H9 (cell line): ENCODE results near the gene PCDHAC2. TPM values are rescaled to one million over a fixed set of nuclear protein-coding genes. Genes with fewer than 3 reads are reported as not detected.

Experiments used
- DNase-seq: peaks from one replicate; pipeline ENCODE4 v3.0.0-alpha.2; 2017
- H2AFZ ChIP-seq: one replicate; pipeline ENCODE4 v1.6.1; 2013; ENCODE audit warnings: mild to moderate bottlenecking, low read length, control low read depth, moderate library complexity
- H2AK5ac ChIP-seq: 2 replicates; pipeline ENCODE4 v1.6.1; 2013; ENCODE audit warnings: low read length, control low read depth, mixed read lengths; ENCODE audit not compliant: insufficient read length
- H2BK120ac ChIP-seq: one replicate; pipeline ENCODE4 v1.6.1; 2013; ENCODE audit warnings: low read depth, mild to moderate bottlenecking, low read length, control low read depth, inconsistent platforms; ENCODE audit not compliant: poor library complexity, severe bottlenecking
- H2BK12ac ChIP-seq: 2 replicates; pipeline ENCODE4 v1.6.1; 2013; ENCODE audit warnings: low read length, control low read depth, mixed read lengths, low read depth; ENCODE audit not compliant: insufficient read length
- H2BK15ac ChIP-seq: 2 replicates; pipeline ENCODE4 v1.6.1; 2013; ENCODE audit warnings: low read depth, low read length, control low read depth
- H2BK20ac ChIP-seq: one replicate; pipeline ENCODE4 v1.6.1; 2013; ENCODE audit warnings: low read depth, mild to moderate bottlenecking, low read length, control low read depth, inconsistent platforms; ENCODE audit not compliant: poor library complexity, severe bottlenecking
- H2BK5ac ChIP-seq: 2 replicates; pipeline ENCODE4 v1.6.1; 2013; ENCODE audit warnings: low read length, control low read depth, mixed read lengths; ENCODE audit not compliant: insufficient read length
- H3K14ac ChIP-seq: 2 replicates; pipeline ENCODE4 v1.6.1; 2013; ENCODE audit warnings: low read length, control low read depth; ENCODE audit not compliant: insufficient read depth
- H3K18ac ChIP-seq: 2 replicates; pipeline ENCODE4 v1.6.1; 2013; ENCODE audit warnings: low read depth, mild to moderate bottlenecking, mixed read lengths, low read length, control low read depth; ENCODE audit not compliant: insufficient read length
- H3K23ac ChIP-seq: 2 replicates; pipeline ENCODE4 v1.6.1; 2013; ENCODE audit warnings: low read length, control low read depth, mixed read lengths, low read depth; ENCODE audit not compliant: insufficient read length
- H3K23me2 ChIP-seq: 2 replicates; pipeline ENCODE4 v1.6.1; 2013; ENCODE audit warnings: low read depth, mild to moderate bottlenecking, mixed read lengths, low read length, control low read depth; ENCODE audit not compliant: insufficient read length, poor library complexity, severe bottlenecking
- H3K27ac ChIP-seq: 2 replicates; pipeline ENCODE4 v1.5.1; 2013; ENCODE audit warnings: low read length, control low read depth, mixed read lengths, low read depth; ENCODE audit not compliant: insufficient read length
- H3K27me3 ChIP-seq: 2 replicates; pipeline ENCODE4 v1.6.1; 2013; ENCODE audit warnings: low read length, control low read depth, inconsistent platforms; ENCODE audit not compliant: insufficient read depth
- H3K4ac ChIP-seq: 2 replicates; pipeline ENCODE4 v1.6.1; 2013; ENCODE audit warnings: low read depth, mild to moderate bottlenecking, control low read depth, inconsistent platforms, low read length, moderate library complexity
- H3K4me1 ChIP-seq: 2 replicates; pipeline ENCODE4 v1.6.1; 2013; ENCODE audit warnings: low read length, control low read depth, inconsistent platforms; ENCODE audit not compliant: insufficient read depth
- H3K4me2 ChIP-seq: 2 replicates; pipeline ENCODE4 v1.6.1; 2013; ENCODE audit warnings: low read length, control low read depth, mixed read lengths; ENCODE audit not compliant: insufficient read length, insufficient read depth
- H3K56ac ChIP-seq: 2 replicates; pipeline ENCODE4 v1.6.1; 2013; ENCODE audit warnings: low read depth, mild to moderate bottlenecking, mixed read lengths, low read length, control low read depth; ENCODE audit not compliant: insufficient read length
- H3K79me1 ChIP-seq: 2 replicates; pipeline ENCODE4 v1.6.1; 2013; ENCODE audit warnings: low read depth, mild to moderate bottlenecking, moderate library complexity, low read length, control low read depth, inconsistent platforms; ENCODE audit not compliant: insufficient read depth, poor library complexity, severe bottlenecking
- H3K79me2 ChIP-seq: 2 replicates; pipeline ENCODE4 v1.6.1; 2013; ENCODE audit warnings: low read length, control low read depth, inconsistent platforms; ENCODE audit not compliant: insufficient read depth
- H3K9ac ChIP-seq: 2 replicates; pipeline ENCODE4 v1.6.1; 2013; ENCODE audit warnings: low read length, control low read depth, mixed read lengths; ENCODE audit not compliant: insufficient read length; ENCODE audit errors: extremely low read depth
- H3K9me3 ChIP-seq: one replicate; pipeline ENCODE4 v1.6.1; 2013; ENCODE audit warnings: low read depth, low read length, inconsistent platforms; ENCODE audit not compliant: control insufficient read depth
- H3T11ph ChIP-seq: one replicate; pipeline ENCODE4 v1.6.1; 2013; ENCODE audit warnings: mild to moderate bottlenecking, low read length, control low read depth, inconsistent platforms
- H4K20me1 ChIP-seq: one replicate; pipeline ENCODE4 v1.6.1; 2013; ENCODE audit not compliant: control insufficient read depth, insufficient read length, insufficient read depth
- H4K5ac ChIP-seq: 2 replicates; pipeline ENCODE4 v1.6.1; 2013; ENCODE audit warnings: low read depth, mild to moderate bottlenecking, mixed read lengths, low read length, control low read depth; ENCODE audit not compliant: insufficient read length
- H4K8ac ChIP-seq: replicated peaks from 2 replicates; pipeline ENCODE4 v1.6.1; 2013; ENCODE audit warnings: low read length, control low read depth, mixed read lengths, low read depth; ENCODE audit not compliant: insufficient read length
- H4K91ac ChIP-seq: 2 replicates; pipeline ENCODE4 v1.6.1; 2013; ENCODE audit warnings: low read depth, mild to moderate bottlenecking, moderate library complexity, mixed read lengths, low read length, control low read depth; ENCODE audit not compliant: insufficient read length
- H3K27ac Mint-ChIP-seq, 3 experiments: 2 replicates in 2 of 3; 3 replicates in 1 of 3; pipeline ENCODE4 v1.8.0; 2020 to 2021; ENCODE audit warnings: mixed read lengths in 3 of 3, mild to moderate bottlenecking in 1 of 3, moderate library complexity in 1 of 3
- H3K27me3 Mint-ChIP-seq: 2 replicates; pipeline ENCODE4 v1.8.0; 2021; ENCODE audit warnings: low read depth, mild to moderate bottlenecking, moderate library complexity, mixed read lengths
- H3K36me3 Mint-ChIP-seq, 3 experiments: 2 replicates in 2 of 3; 3 replicates in 1 of 3; pipeline ENCODE4 v1.8.0; 2020 to 2021; ENCODE audit warnings: low read depth in 3 of 3, mixed read lengths in 3 of 3; ENCODE audit not compliant: insufficient read depth in 1 of 3
- H3K4me1 Mint-ChIP-seq, 2 experiments: 2 replicates each; pipeline ENCODE4 v1.8.0; 2020; ENCODE audit warnings: mixed read lengths in 2 of 2
- H3K4me3 Mint-ChIP-seq, 2 experiments: 2 replicates in 1 of 2; 3 replicates in 1 of 2; pipeline ENCODE4 v1.8.0; 2020 to 2021; ENCODE audit warnings: mild to moderate bottlenecking in 2 of 2, mixed read lengths in 2 of 2, moderate library complexity in 1 of 2
- H3K9me3 Mint-ChIP-seq, 2 experiments: 2 replicates in 1 of 2; 3 replicates in 1 of 2; pipeline ENCODE4 v1.8.0; 2020; ENCODE audit warnings: mild to moderate bottlenecking in 2 of 2, mixed read lengths in 2 of 2, moderate library complexity in 1 of 2
- WGBS: extraction: QIAGEN DNeasy Blood & Tissue Kit; methylation state at CpG from one replicate; pipeline ENCODE4 v1.1.7; 2013; ENCODE audit warnings: missing lambda C conversion rate, low lambda C conversion rate, mixed read lengths; ENCODE audit not compliant: insufficient read length; ENCODE audit errors: extremely low coverage; 5-methylcytosine and 5-hydroxymethylcytosine counted together
- total RNA-seq: library from RNA; stranded (reverse); gene quantifications from 2 replicates; pipeline ENCODE4 v1.2.1, GENCODE V29; 2021
- TF ChIP-seq, protein P1 (sequence below): fragments of 200-600 bp; sonication (generic); conservative IDR thresholded peaks from 3 replicates; pipeline ENCODE4 v1.8.0; 2021; ENCODE audit warnings: antibody characterized with exemption, mild to moderate bottlenecking

PCDHAC2 gene
- total RNA-seq, 1 experiment from 2014 or later: 4.8 TPM

- H2BK5ac ChIP-seq: no peak overlapping the region
- H3K79me1 ChIP-seq: no peaks in the 10 kb centered on the region
- H3K4me1 Mint-ChIP-seq: peaks cover 27 to 28% of the 10 kb centered on the region in 2 experiments
- no peak overlapping the region for H3K14ac ChIP-seq
- no peak overlapping the region for H3K4me3 Mint-ChIP-seq
- no peak overlapping the region for H2AK5ac ChIP-seq
- no peak overlapping the region for H2BK20ac ChIP-seq
- H3K4me2 ChIP-seq: no peak overlapping the region
- H2BK120ac ChIP-seq: no peak overlapping the region
- no peaks in the 10 kb centered on the region for H3K23me2 ChIP-seq
- no peak overlapping the region for H3K18ac ChIP-seq
- no peaks in the 10 kb centered on the region for H3K27me3 ChIP-seq
- no peak overlapping the region for H4K91ac ChIP-seq
- H3K9me3 ChIP-seq: no peaks in the 10 kb centered on the region
- H2AFZ ChIP-seq: no peak overlapping the region
- H4K5ac ChIP-seq: no peak overlapping the region
- H4K8ac ChIP-seq: no peak overlapping the region
- H3K36me3 Mint-ChIP-seq: no peaks in the 10 kb centered on the region
- WGBS: no CpG with 5 or more reads among the region's 1 CpG
- no peak overlapping the region for H3K23ac ChIP-seq
- DNase-seq: no peak
- no peaks in the 10 kb centered on the region for H3K79me2 ChIP-seq
- H3K56ac ChIP-seq: no peak overlapping the region
- H3K27ac ChIP-seq: no peak overlapping the region
- no peaks in the 10 kb centered on the region for H4K20me1 ChIP-seq
- no peak overlapping the region for H3K4ac ChIP-seq
- peaks cover 3% of the 10 kb centered on the region; the same call in 1 of the 2 replicates for H3K4me1 ChIP-seq
- no peak overlapping the region for H3T11ph ChIP-seq
- H3K9me3 Mint-ChIP-seq: no peaks in the 10 kb centered on the region
- no peaks in the 10 kb centered on the region for H3K27me3 Mint-ChIP-seq
- H3K27ac Mint-ChIP-seq: no peak overlapping the region; a peak in 1 of 7 replicates
- no peak overlapping the region for H2BK12ac ChIP-seq
- TF ChIP-seq, protein P1, sequence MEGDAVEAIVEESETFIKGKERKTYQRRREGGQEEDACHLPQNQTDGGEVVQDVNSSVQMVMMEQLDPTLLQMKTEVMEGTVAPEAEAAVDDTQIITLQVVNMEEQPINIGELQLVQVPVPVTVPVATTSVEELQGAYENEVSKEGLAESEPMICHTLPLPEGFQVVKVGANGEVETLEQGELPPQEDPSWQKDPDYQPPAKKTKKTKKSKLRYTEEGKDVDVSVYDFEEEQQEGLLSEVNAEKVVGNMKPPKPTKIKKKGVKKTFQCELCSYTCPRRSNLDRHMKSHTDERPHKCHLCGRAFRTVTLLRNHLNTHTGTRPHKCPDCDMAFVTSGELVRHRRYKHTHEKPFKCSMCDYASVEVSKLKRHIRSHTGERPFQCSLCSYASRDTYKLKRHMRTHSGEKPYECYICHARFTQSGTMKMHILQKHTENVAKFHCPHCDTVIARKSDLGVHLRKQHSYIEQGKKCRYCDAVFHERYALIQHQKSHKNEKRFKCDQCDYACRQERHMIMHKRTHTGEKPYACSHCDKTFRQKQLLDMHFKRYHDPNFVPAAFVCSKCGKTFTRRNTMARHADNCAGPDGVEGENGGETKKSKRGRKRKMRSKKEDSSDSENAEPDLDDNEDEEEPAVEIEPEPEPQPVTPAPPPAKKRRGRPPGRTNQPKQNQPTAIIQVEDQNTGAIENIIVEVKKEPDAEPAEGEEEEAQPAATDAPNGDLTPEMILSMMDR: no peak
- H3K9ac ChIP-seq: no peak overlapping the region
- no peak overlapping the region for H2BK15ac ChIP-seq
Observed at GRCh38 chr5:140996060-140996459, 29.8 kb downstream of the PCDHAC2 start.
